HCT116 (cell line): ENCODE measurements around the gene LRIG1. TPM values are rescaled to one million over a fixed set of nuclear protein-coding genes. Genes with fewer than 3 reads are reported as not detected.

Experiments used
- ATAC-seq: fragments of 200-7000 bp; cut with Tn5 transposase; 2 replicates; pipeline ENCODE4 v1.9.1; 2020; ENCODE audit warnings: mild to moderate bottlenecking, moderate library complexity
- BruUV-seq: library from RNA; stranded (reverse); fragments of 400-500 nt; replicated peaks from 2 replicates; lab custom pipeline; 2021; lab: Mats Ljungman, UMichigan
- CTCF ChIA-PET: fragments of 300-600 bp; sonication (Branson Sonifier 250); formaldehyde crosslinking; loops from one replicate; lab custom pipeline; 2021; ENCODE audit warnings: antibody characterized with exemption; lab: Charles Lee
- POLR2A ChIA-PET: fragments of 300-600, 350-600 bp; sonication (Branson Sonifier 250); formaldehyde crosslinking; loops from one replicate; lab custom pipeline; 2021; ENCODE audit warnings: antibody characterized with exemption; lab: Charles Lee
- RAD21 ChIA-PET, 2 experiments: fragments of 300-600 bp; sonication (Branson Sonifier 250); formaldehyde crosslinking; loops; one replicate each; lab custom pipeline; 2023; ENCODE audit warnings: low total read pairs in 2 of 2; ENCODE audit not compliant: uncharacterized antibody in 2 of 2, unreplicated experiment in 2 of 2, low non-redundant PET in 1 of 2; lab: Charles Lee
- DNase-seq: peaks from one replicate; pipeline ENCODE4 v3.0.0-alpha.2; 2010; ENCODE audit warnings: low read depth, low spot score
- H2AFZ ChIP-seq: fragments of 200-600 bp; shearing (Covaris generic), sonication (generic); 2 replicates; pipeline ENCODE4 v1.6.1; 2017; ENCODE audit warnings: low read depth, mixed run types, mixed read lengths, antibody characterized with exemption, low read length; ENCODE audit not compliant: poor library complexity, severe bottlenecking
- H3K27ac ChIP-seq: 2 replicates; pipeline ENCODE4 v1.5.1; 2012; ENCODE audit warnings: low read depth, low read length
- H3K27me3 ChIP-seq: fragments of 200-600 bp; sonication (generic); 2 replicates; pipeline ENCODE4 v1.6.1; 2016; ENCODE audit warnings: mixed run types, low read length, mixed read lengths; ENCODE audit not compliant: insufficient read depth
- H3K36me3 ChIP-seq, 2 experiments: fragments of 200-500 bp in 1 of 2; fragments of 200-600 bp in 1 of 2; sonication (Bioruptor generic) in 1 of 2; sonication (generic) in 1 of 2; 2 replicates each; pipeline versions ENCODE4 v1.5.1 to v1.6.1; 2014 to 2016; ENCODE audit warnings: low read length in 2 of 2, inconsistent platforms in 1 of 2, mixed read lengths in 1 of 2, mixed run types in 1 of 2; ENCODE audit not compliant: insufficient read depth in 2 of 2, control insufficient read depth in 1 of 2
- H3K4me1 ChIP-seq, 2 experiments: fragments of 200-600 bp in 1 of 2; sonication (generic) in 1 of 2; 2 replicates each; pipeline versions ENCODE4 v1.5.1 to v1.6.1; 2012 to 2017; ENCODE audit warnings: low read length in 2 of 2, inconsistent platforms in 1 of 2, mild to moderate bottlenecking in 1 of 2, mixed read lengths in 1 of 2, mixed run types in 1 of 2, moderate library complexity in 1 of 2; ENCODE audit not compliant: insufficient read depth in 2 of 2, control insufficient read depth in 1 of 2
- H3K4me2 ChIP-seq: fragments of 200-600 bp; sonication (generic); 2 replicates; pipeline ENCODE4 v1.6.1; 2017; ENCODE audit warnings: mixed run types, low read length, mixed read lengths
- H3K4me3 ChIP-seq, 2 experiments: fragments of 200-600 bp in 1 of 2; sonication (generic) in 1 of 2; replicated peaks in 1 of 2; 2 replicates each; pipeline ENCODE4 v1.5.1; 2011 to 2016; ENCODE audit warnings: low read length in 2 of 2, control low read depth in 1 of 2, low read depth in 1 of 2, mild to moderate bottlenecking in 1 of 2, mixed read lengths in 1 of 2, mixed run types in 1 of 2
- H3K79me2 ChIP-seq: fragments of 200-600 bp; sonication (generic); 2 replicates; pipeline ENCODE4 v1.6.1; 2017; ENCODE audit warnings: mild to moderate bottlenecking, mixed run types, low read length, moderate library complexity, mixed read lengths; ENCODE audit not compliant: insufficient read depth
- H3K9ac ChIP-seq: fragments of 200-600 bp; sonication (generic); 2 replicates; pipeline ENCODE4 v1.6.1; 2016; ENCODE audit warnings: low read length, mixed read lengths
- H3K9me2 ChIP-seq: fragments of 200-600 bp; sonication (generic), shearing (Covaris generic); 2 replicates; pipeline ENCODE4 v1.6.1; 2017; ENCODE audit warnings: mixed run types, mild to moderate bottlenecking, moderate library complexity; ENCODE audit not compliant: insufficient read depth
- H3K9me3 ChIP-seq, 2 experiments: fragments of 200-500 bp in 1 of 2; fragments of 200-600 bp in 1 of 2; sonication (Bioruptor generic) in 1 of 2; sonication (generic) in 1 of 2; 2 replicates each; pipeline ENCODE4 v1.6.1; 2014 to 2017; ENCODE audit warnings: low read length in 2 of 2, mixed read lengths in 2 of 2, inconsistent platforms in 1 of 2, low read depth in 1 of 2, mild to moderate bottlenecking in 1 of 2, mixed run types in 1 of 2, moderate library complexity in 1 of 2; ENCODE audit not compliant: control insufficient read depth in 1 of 2, insufficient read depth in 1 of 2
- H4K20me1 ChIP-seq: fragments of 200-600 bp; sonication (generic), shearing (Covaris generic); 2 replicates; pipeline ENCODE4 v1.6.1; 2017; ENCODE audit warnings: mixed run types, mild to moderate bottlenecking, moderate library complexity; ENCODE audit not compliant: insufficient read depth
- CEBPB ChIP-seq: IDR thresholded peaks from 2 replicates; pipeline ENCODE4 v1.6.1; 2012; ENCODE audit warnings: low read depth
- JUND ChIP-seq: IDR thresholded peaks from 2 replicates; pipeline ENCODE4 v1.6.1; 2012
- POLR2A ChIP-seq: IDR thresholded peaks from 2 replicates; pipeline ENCODE4 v1.7.0; 2011; ENCODE audit warnings: borderline replicate concordance; ENCODE audit not compliant: insufficient read depth, insufficient read length; ENCODE audit errors: extremely low read depth
- POLR2AphosphoS5 ChIP-seq: IDR thresholded peaks from 2 replicates; pipeline ENCODE4 v1.6.1; 2011; ENCODE audit warnings: mild to moderate bottlenecking, low read depth, low read length, moderate library complexity
- RAD21 ChIP-seq: IDR thresholded peaks from 2 replicates; pipeline ENCODE4 v1.6.1; 2012; ENCODE audit warnings: low read depth, mild to moderate bottlenecking
- REST ChIP-seq: IDR thresholded peaks from 2 replicates; pipeline ENCODE4 v1.6.1; 2012; ENCODE audit warnings: low read depth
- SP1 ChIP-seq: IDR thresholded peaks from 2 replicates; pipeline ENCODE4 v1.6.1; 2012; ENCODE audit warnings: low read depth
- ZFX ChIP-seq: fragments of 450-650 bp; IDR thresholded peaks from 2 replicates; pipeline ENCODE4 v1.6.1; 2017
- intact Hi-C: fragments of 100-400 bp; cut with micrococcal nuclease; formaldehyde crosslinking; loops from 2 replicates; pipeline ENCODE4 v1.10.0; 2022
- total RNA-seq: library from RNA; stranded (reverse); gene quantifications from one replicate; pipeline ENCODE4 v1.2.1, GENCODE V29; 2021; ENCODE audit not compliant: unreplicated experiment

The LRIG1 gene
- total RNA-seq, 1 experiment from 2014 or later = 3.1 TPM

- Histone ChIP-seq H3K4me3 (no peak overlapping the region), H3K4me1 (no peaks in the 10 kb centered on the region), H3K27ac (no peak overlapping the region), H3K4me2 (no peak overlapping the region), H3K9ac (no peak overlapping the region), H3K27me3 (no peaks in the 10 kb centered on the region), H3K9me3 (no peaks in the 10 kb centered on the region), H3K79me2 (no peaks in the 10 kb centered on the region), H3K9me2 (no peaks in the 10 kb centered on the region), H4K20me1 (no peaks in the 10 kb centered on the region), H2AFZ (no peak overlapping the region)
- no peak for ATAC-seq
- no TSS peak for BruUV-seq
- RAD21 ChIA-PET = no interaction called here
- CTCF ChIA-PET = interaction anchor here (1.1 kb wide), 1 partner anchor 404 kb away, joined by 4 read pairs; no protein-coding TSS in a partner anchor
- TF ChIP-seq POLR2A (no peak), REST (no peak), POLR2AphosphoS5 (no peak)
- TF ChIP-seq, all 23 proteins: peak for 0
- no peaks in the 10 kb centered on the region for H3K36me3 ChIP-seq
- intact Hi-C loops = no loop called here
- no peak for DNase-seq
- POLR2A ChIA-PET = no interaction called here
These were observed 88.6 kb downstream of the LRIG1 start for GRCh38 chr3:66411961-66412887.

GRCh38 chr3:66411474-66411873 lies 89.3 kb downstream of the LRIG1 start:
- H3K9me3 ChIP-seq = no peaks in the 10 kb centered on the region
- RAD21 ChIA-PET = no interaction called here
- H4K20me1 ChIP-seq = no peaks in the 10 kb centered on the region
- TF ChIP-seq JUND = no peak
- TF ChIP-seq ZFX = no peak
- no peak for TF ChIP-seq CEBPB
- TF ChIP-seq SP1 = no peak
- no peak for TF ChIP-seq RAD21
- TF ChIP-seq, all 23 proteins: peak for 0
- Histone ChIP-seq H3K27ac (no peak overlapping the region), H3K36me3 (no peaks in the 10 kb centered on the region), H2AFZ (no peak overlapping the region), H3K9ac (no peak overlapping the region), H3K79me2 (no peaks in the 10 kb centered on the region), H3K27me3 (no peaks in the 10 kb centered on the region), H3K4me1 (no peaks in the 10 kb centered on the region), H3K4me2 (no peak overlapping the region), H3K9me2 (no peaks in the 10 kb centered on the region), H3K4me3 (no peak overlapping the region)
- no peak for ATAC-seq
- no peak for DNase-seq
- intact Hi-C loops = no loop called here
- ChIA-PET CTCF (interaction anchor here (1.1 kb wide), 1 partner anchor 404 kb away, joined by 4 read pairs; no protein-coding TSS in a partner anchor), POLR2A (no interaction called here)
- no TSS peak for BruUV-seq
